HG03469 (cell line): ENCODE results near the gene CPD.

Source experiments
- ATAC-seq: cut with Tn5 transposase; IDR thresholded peaks from one replicate; pipeline ENCODE4 v1.9.1; 2021; ENCODE audit warnings: mild to moderate bottlenecking, moderate library complexity, moderate number of reproducible peaks; ENCODE audit not compliant: unreplicated experiment

Gene CPD

GRCh38 chr17:30352240-30352814, 26.4 kb upstream of the CPD start:
- no peak for ATAC-seq

- ATAC-seq = no peak
Measured at GRCh38 chr17:30354701-30355100, 24.0 kb upstream of the CPD start.

- no peak for ATAC-seq
Measured at GRCh38 chr17:30357476-30357875, 21.3 kb upstream of the CPD start.

GRCh38 chr17:30358055-30358760, 20.5 kb upstream of the CPD start:
- no peak for ATAC-seq

- no peak for ATAC-seq
Measured at GRCh38 chr17:30360086-30360808, 18.5 kb upstream of the CPD start.

- no peak for ATAC-seq
Measured at GRCh38 chr17:30361766-30362279, 16.9 kb upstream of the CPD start.

- ATAC-seq = peak; percentile 71
Measured at GRCh38 chr17:30363715-30364202, 15.0 kb upstream of the CPD start.

- no peak for ATAC-seq
Measured at GRCh38 chr17:30366536-30366935, 12.2 kb upstream of the CPD start.

- no peak for ATAC-seq
Measured at GRCh38 chr17:30368912-30369720, 9.6 kb upstream of the CPD start.

- ATAC-seq = no peak
Measured at GRCh38 chr17:30369995-30370394, 8.7 kb upstream of the CPD start.

GRCh38 chr17:30372755-30373154, 6.0 kb upstream of the CPD start:
- no peak for ATAC-seq

- ATAC-seq = no peak
Measured at GRCh38 chr17:30375661-30376060, 3.1 kb upstream of the CPD start.

- ATAC-seq = no peak
Measured at GRCh38 chr17:30376621-30377452, 1.9 kb upstream of the CPD start.

GRCh38 chr17:30377574-30378240, 1.0 kb upstream of the CPD start:
- no peak for ATAC-seq

- no peak for ATAC-seq
Measured at GRCh38 chr17:30378241-30378824, 394 bp upstream of the CPD start.

GRCh38 chr17:30379303-30379902, 676 bp downstream of the CPD start:
- no peak for ATAC-seq

- ATAC-seq = no peak
Measured at GRCh38 chr17:30379903-30380381, 1.2 kb downstream of the CPD start.

- ATAC-seq = no peak
Measured at GRCh38 chr17:30380643-30381339, 2.1 kb downstream of the CPD start.
